Measurements from ENCODE around the gene CDK5R1.

Gene CDK5R1

GRCh38 chr17:32471652-32472051 is 15.1 kb upstream of the CDK5R1 start:
- no peak for DNase-seq (ENCODE audit: low spot score)

- DNase-seq (ENCODE audit: low spot score), result no peak
These were observed 11.5 kb upstream of the CDK5R1 start for GRCh38 chr17:32475258-32475657.

GRCh38 chr17:32477220-32477619 is 9.6 kb upstream of the CDK5R1 start:
- no peak for DNase-seq (ENCODE audit: low spot score)

- DNase-seq (ENCODE audit: low spot score), result no peak
These were observed 7.6 kb upstream of the CDK5R1 start for GRCh38 chr17:32479074-32479617.

- no peak for DNase-seq (ENCODE audit: low spot score)
These were observed 5.6 kb upstream of the CDK5R1 start for GRCh38 chr17:32481193-32481592.

GRCh38 chr17:32482568-32483320 is 4.0 kb upstream of the CDK5R1 start:
- no peak for DNase-seq (ENCODE audit: low spot score)

GRCh38 chr17:32483451-32484019 is 3.3 kb upstream of the CDK5R1 start:
- DNase-seq (ENCODE audit: low spot score), result peak; percentile 49

GRCh38 chr17:32484041-32484461 is 2.7 kb upstream of the CDK5R1 start:
- DNase-seq (ENCODE audit: low spot score), result no peak

GRCh38 chr17:32484628-32485027 is 2.2 kb upstream of the CDK5R1 start:
- DNase-seq (ENCODE audit: low spot score), result no peak

- DNase-seq (ENCODE audit: low spot score), result no peak
These were observed 1.3 kb upstream of the CDK5R1 start for GRCh38 chr17:32485261-32486110.

- DNase-seq (ENCODE audit: low spot score), result peak; percentile 58
These were observed 587 bp upstream of the CDK5R1 start for GRCh38 chr17:32486111-32486700.

- DNase-seq (ENCODE audit: low spot score), result no peak
These were observed 832 bp downstream of the CDK5R1 start for GRCh38 chr17:32487473-32488176.

- DNase-seq (ENCODE audit: low spot score), result no peak
These were observed 1.4 kb downstream of the CDK5R1 start for GRCh38 chr17:32488177-32488542.

GRCh38 chr17:32488604-32489180 is 1.9 kb downstream of the CDK5R1 start:
- no peak for DNase-seq (ENCODE audit: low spot score)

- no peak for DNase-seq (ENCODE audit: low spot score)
These were observed 2.7 kb downstream of the CDK5R1 start for GRCh38 chr17:32489320-32490100.

- DNase-seq (ENCODE audit: low spot score), result no peak
These were observed 3.3 kb downstream of the CDK5R1 start for GRCh38 chr17:32490101-32490482.

- no peak for DNase-seq (ENCODE audit: low spot score)
These were observed 4.8 kb downstream of the CDK5R1 start for GRCh38 chr17:32491371-32492263.

GRCh38 chr17:32492264-32492589 is 5.4 kb downstream of the CDK5R1 start:
- DNase-seq (ENCODE audit: low spot score), result no peak

GRCh38 chr17:32492648-32493289 is 6.0 kb downstream of the CDK5R1 start:
- DNase-seq (ENCODE audit: low spot score), result no peak
